ENCODE measurements around the gene LYVE1.

- TF ChIP-seq CTCF (conservative IDR thresholded peaks at IDR 0.05) (no peak), EZH2 (IDR thresholded peaks at IDR 0.05; ENCODE audit: low read depth) (no peak)
Observed at GRCh38 chr11:10598816-10599215, 30.4 kb upstream of the LYVE1 start.
